GM18520 (cell line): ENCODE measurements around the gene PLPPR1.
"Not testable (repeated sequence)": the region's sequence is repeated elsewhere in the genome, so short reads cannot be mapped to it uniquely, and the experiment has no call there.

Experiments
- ATAC-seq: cut with Tn5 transposase; IDR thresholded peaks from one replicate; pipeline ENCODE4 v1.9.1; 2021; ENCODE audit not compliant: unreplicated experiment

The PLPPR1 gene

GRCh38 chr9:101119206-101119819 is 90.8 kb downstream of the PLPPR1 start:
- ATAC-seq = peak; percentile 59

- ATAC-seq = no peak
These were observed 93.4 kb downstream of the PLPPR1 start for GRCh38 chr9:101121836-101122399.

DNA sequence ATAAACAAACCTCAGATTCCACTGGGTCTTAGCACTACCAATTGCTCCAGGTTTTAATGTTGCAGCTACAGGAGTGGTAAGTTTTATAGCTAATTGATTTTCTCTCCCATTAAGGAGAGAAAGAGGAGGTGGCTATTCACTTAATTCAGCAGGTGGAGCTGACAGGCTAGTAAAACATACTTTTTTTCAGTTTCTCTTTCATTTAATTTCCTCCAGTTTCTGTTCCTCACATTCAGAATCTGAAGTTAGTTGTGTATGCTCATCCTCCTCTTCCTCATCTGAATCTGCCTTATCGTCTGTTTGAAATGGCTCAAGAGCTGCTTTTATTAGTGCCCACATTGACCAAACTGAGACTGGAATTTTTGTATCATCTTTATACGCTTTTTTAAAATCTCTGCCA is 98.0 kb downstream of the PLPPR1 start:
- peak; percentile 71 for ATAC-seq

- ATAC-seq = not testable (repeated sequence)
These were observed 98.8 kb downstream of the PLPPR1 start for GRCh38 chr9:101127369-101127768.

GRCh38 chr9:101128623-101129022 is 100.1 kb downstream of the PLPPR1 start:
- no peak for ATAC-seq

DNA sequence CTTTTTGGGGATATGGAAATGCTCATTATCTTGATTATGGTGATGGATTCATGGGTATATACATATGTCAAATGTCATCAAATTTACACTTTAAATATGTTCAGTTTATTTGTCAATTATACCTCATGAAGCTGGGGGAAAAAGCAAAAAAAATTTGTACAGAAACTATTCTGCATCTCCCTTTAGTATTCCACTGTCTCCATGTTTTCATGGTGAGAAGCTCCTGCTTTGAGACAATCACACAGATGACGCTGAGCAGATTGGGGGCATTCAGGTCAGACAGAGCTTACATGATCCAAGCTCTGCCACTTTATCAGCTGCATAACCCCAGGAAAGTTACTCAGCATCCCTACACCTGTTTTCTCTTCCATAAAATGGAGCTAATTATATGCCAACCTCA is 101.5 kb downstream of the PLPPR1 start:
- no peak for ATAC-seq

DNA sequence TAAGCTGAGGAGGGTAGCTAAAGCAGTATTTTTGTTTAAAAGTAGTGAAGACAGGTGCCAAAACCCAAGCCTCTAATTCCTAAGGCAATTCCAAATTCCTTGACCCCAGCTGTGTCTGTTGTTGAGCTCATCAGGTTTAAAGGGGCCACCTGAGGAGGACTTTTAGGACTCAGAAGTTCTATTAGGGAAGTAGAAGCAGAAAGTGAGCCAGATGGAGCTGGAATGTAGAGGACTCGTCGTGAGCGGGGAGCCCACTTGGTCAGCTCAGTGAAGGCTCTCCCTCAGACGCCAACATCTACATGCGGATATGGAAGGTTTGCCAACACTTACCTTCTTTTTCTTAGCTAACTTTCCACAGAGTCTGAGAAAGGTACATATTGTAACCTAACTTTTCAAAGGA is 102.8 kb downstream of the PLPPR1 start:
- no peak for ATAC-seq

DNA sequence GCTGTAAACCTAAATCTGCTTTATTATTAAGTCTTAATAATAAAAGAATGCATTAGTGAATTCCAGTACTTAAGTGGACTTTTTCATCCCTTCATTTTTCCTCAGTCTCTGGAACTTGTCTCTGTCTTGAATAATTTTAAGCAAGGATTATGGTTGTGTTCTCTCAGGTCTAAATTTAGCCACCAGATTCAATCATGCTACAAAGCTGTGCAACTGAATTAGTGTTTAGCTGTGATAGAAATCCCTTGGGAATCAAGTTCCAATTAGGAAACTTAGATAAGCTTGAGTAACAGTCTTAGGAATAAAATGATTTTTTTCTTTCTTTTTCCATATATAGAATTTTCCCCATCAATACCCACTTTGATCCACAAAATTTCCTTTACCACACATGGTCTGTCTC is 104.3 kb downstream of the PLPPR1 start:
- ATAC-seq = no peak

- no peak for ATAC-seq
These were observed 110.0 kb downstream of the PLPPR1 start for GRCh38 chr9:101138509-101138908.

DNA sequence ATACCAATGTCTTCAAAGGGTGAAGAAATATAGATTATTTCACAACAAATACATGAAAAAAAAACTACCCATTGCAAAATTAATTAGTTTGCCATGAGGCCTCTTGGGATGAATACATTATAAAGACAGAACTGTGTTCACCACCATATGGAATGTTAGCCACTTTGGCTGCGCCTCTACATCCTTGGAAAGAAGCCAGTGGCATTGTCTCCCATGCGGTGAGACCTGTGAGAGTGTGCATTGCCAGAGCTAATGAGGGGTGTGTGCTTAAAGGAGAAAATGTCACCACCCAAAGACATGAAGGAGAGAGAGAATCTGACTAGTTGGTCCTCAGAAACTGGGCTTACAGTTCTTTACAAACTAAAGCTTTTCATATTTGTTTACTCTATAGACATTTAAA is 110.6 kb downstream of the PLPPR1 start:
- no peak for ATAC-seq

GRCh38 chr9:101140764-101141163 is 112.2 kb downstream of the PLPPR1 start:
- no peak for ATAC-seq

GRCh38 chr9:101146508-101146907 is 118.0 kb downstream of the PLPPR1 start:
- ATAC-seq = no peak

GRCh38 chr9:101148344-101148743 is 119.8 kb downstream of the PLPPR1 start:
- no peak for ATAC-seq

- ATAC-seq = no peak
These were observed 129.8 kb downstream of the PLPPR1 start for GRCh38 chr9:101158361-101158760.

DNA sequence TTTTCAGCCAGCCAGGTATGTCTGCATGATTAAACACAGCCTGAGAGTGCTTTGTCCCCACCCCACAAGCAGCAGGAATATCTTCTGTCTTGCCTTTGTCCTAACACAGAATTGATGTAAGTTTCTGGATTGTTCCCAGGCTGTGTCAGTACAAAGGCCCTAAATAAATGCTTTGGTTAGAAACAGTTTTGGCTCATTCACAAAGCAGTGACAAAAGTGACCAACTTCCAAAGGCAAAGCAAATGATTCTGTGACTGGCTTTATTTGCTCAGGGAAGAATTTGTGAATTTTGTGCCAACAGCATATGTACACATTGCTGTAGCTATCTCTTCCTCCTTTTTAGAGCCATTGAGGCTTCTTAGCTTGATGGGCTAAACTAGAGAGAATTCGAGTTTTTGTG is 133.7 kb downstream of the PLPPR1 start:
- ATAC-seq = no peak

GRCh38 chr9:101165131-101165530 is 136.6 kb downstream of the PLPPR1 start:
- no peak for ATAC-seq

GRCh38 chr9:101167490-101168134 is 139.1 kb downstream of the PLPPR1 start:
- ATAC-seq = no peak

GRCh38 chr9:101172616-101173015 is 144.1 kb downstream of the PLPPR1 start:
- no peak for ATAC-seq

- ATAC-seq = no peak
These were observed 145.4 kb downstream of the PLPPR1 start for GRCh38 chr9:101173907-101174306.

- ATAC-seq = no peak
These were observed 147.9 kb downstream of the PLPPR1 start for GRCh38 chr9:101176384-101176783.

DNA sequence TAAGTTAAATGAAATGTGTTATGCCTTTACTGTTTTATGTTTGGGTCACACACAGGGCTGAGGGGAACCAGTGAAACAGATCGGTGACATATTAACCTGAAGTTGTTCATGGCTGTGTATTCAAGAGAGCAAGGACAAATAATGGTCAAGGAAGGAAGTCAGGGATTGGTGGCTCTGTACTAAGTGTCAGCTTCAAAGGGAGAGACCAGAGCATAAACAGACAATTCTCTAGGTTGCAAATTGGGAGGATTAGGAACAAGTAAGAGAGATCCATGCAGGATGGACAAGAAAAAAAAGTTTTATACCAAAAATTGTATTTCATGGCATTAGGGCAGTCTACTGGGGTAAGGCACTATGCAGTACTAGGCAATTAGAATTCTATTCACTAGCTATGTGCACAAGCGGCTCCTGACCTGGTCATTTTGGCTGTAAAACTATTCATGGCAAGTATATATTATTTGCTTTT is 156.3 kb downstream of the PLPPR1 start:
- no peak for ATAC-seq

DNA sequence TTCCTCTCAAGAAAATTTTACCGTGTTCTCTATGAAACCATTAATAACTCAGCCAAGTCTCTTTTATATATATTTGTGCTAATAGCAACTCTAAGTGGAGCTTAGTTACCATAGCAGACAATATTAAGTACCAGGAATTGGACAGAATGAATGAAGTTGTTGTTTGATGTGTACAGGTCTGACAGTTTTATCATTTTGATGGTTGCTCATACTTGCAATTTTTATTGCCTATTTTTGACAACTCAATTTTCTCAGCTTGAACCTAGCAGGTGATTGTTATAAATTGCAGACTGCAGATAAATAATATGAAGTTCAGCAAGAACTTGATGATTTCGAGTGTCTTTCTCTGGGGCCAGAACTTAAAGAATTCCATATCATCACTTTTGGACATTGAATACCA is 163.2 kb downstream of the PLPPR1 start:
- no peak for ATAC-seq

GRCh38 chr9:101197026-101197425 is 168.5 kb downstream of the PLPPR1 start:
- no peak for ATAC-seq
